GM21515 (cell line): ENCODE measurements around the gene ARV1.
"Not testable (repeated sequence)": the region's sequence is repeated elsewhere in the genome, so short reads cannot be mapped to it uniquely, and the experiment has no call there.

Experiments used
- ATAC-seq: cut with Tn5 transposase; IDR thresholded peaks from one replicate; pipeline ENCODE4 v1.9.1; 2021; ENCODE audit not compliant: unreplicated experiment

Gene ARV1

GRCh38 chr1:230976825-230977747 is 1.8 kb upstream of the ARV1 start:
- ATAC-seq = no peak

- ATAC-seq = peak; percentile 11
Measured at GRCh38 chr1:230977761-230978490, 968 bp upstream of the ARV1 start.

- no peak for ATAC-seq
Measured at GRCh38 chr1:230979389-230979716, 459 bp downstream of the ARV1 start.

- ATAC-seq = no peak
Measured at GRCh38 chr1:230979952-230980351, 1.1 kb downstream of the ARV1 start.

- ATAC-seq = no peak
Measured at GRCh38 chr1:230982696-230983095, 3.8 kb downstream of the ARV1 start.

- ATAC-seq = no peak
Measured at GRCh38 chr1:230983811-230984210, 4.9 kb downstream of the ARV1 start.

GRCh38 chr1:230984622-230985515 is 6.0 kb downstream of the ARV1 start:
- ATAC-seq = not testable (repeated sequence)

- no peak for ATAC-seq
Measured at GRCh38 chr1:230985711-230986110, 6.8 kb downstream of the ARV1 start.

- no peak for ATAC-seq
Measured at GRCh38 chr1:230986976-230987375, 8.1 kb downstream of the ARV1 start.

- ATAC-seq = no peak
Measured at GRCh38 chr1:230987448-230987847, 8.6 kb downstream of the ARV1 start.

- ATAC-seq = no peak
Measured at GRCh38 chr1:230992100-230992774, 13.3 kb downstream of the ARV1 start.

- ATAC-seq = no peak
Measured at GRCh38 chr1:230994860-230995259, 16.0 kb downstream of the ARV1 start.

GRCh38 chr1:231000201-231000600 is 21.3 kb downstream of the ARV1 start:
- ATAC-seq = no peak

- no peak for ATAC-seq
Measured at GRCh38 chr1:231000639-231001038, 21.7 kb downstream of the ARV1 start.

GRCh38 chr1:231001892-231002291 is 23.0 kb downstream of the ARV1 start:
- no peak for ATAC-seq

GRCh38 chr1:231007535-231007934 is 28.6 kb downstream of the ARV1 start:
- ATAC-seq = not testable (repeated sequence)

- ATAC-seq = no peak
Measured at GRCh38 chr1:231011360-231011759, 32.5 kb downstream of the ARV1 start.

GRCh38 chr1:231011963-231012362 is 33.1 kb downstream of the ARV1 start:
- no peak for ATAC-seq

- no peak for ATAC-seq
Measured at GRCh38 chr1:231013391-231014015, 34.6 kb downstream of the ARV1 start.

GRCh38 chr1:231016234-231016633 is 37.3 kb downstream of the ARV1 start:
- ATAC-seq = no peak
